ENCODE data around the gene AAK1.

GRCh38 chr2:69588403-69588802, 55.1 kb downstream of the AAK1 start:
- TF ChIP-seq, protein P1, sequence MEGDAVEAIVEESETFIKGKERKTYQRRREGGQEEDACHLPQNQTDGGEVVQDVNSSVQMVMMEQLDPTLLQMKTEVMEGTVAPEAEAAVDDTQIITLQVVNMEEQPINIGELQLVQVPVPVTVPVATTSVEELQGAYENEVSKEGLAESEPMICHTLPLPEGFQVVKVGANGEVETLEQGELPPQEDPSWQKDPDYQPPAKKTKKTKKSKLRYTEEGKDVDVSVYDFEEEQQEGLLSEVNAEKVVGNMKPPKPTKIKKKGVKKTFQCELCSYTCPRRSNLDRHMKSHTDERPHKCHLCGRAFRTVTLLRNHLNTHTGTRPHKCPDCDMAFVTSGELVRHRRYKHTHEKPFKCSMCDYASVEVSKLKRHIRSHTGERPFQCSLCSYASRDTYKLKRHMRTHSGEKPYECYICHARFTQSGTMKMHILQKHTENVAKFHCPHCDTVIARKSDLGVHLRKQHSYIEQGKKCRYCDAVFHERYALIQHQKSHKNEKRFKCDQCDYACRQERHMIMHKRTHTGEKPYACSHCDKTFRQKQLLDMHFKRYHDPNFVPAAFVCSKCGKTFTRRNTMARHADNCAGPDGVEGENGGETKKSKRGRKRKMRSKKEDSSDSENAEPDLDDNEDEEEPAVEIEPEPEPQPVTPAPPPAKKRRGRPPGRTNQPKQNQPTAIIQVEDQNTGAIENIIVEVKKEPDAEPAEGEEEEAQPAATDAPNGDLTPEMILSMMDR (IDR thresholded peaks at IDR 0.05) = no peak
- TF ChIP-seq ATF1 (CRISPR knock-in tag; IDR thresholded peaks at IDR 0.05) = no peak
- TF ChIP-seq GABPB1 (CRISPR knock-in tag; IDR thresholded peaks at IDR 0.05) = no peak
- no peak for TF ChIP-seq NFE2L1 (CRISPR knock-in tag; IDR thresholded peaks at IDR 0.05)
- TF ChIP-seq, protein P2, sequence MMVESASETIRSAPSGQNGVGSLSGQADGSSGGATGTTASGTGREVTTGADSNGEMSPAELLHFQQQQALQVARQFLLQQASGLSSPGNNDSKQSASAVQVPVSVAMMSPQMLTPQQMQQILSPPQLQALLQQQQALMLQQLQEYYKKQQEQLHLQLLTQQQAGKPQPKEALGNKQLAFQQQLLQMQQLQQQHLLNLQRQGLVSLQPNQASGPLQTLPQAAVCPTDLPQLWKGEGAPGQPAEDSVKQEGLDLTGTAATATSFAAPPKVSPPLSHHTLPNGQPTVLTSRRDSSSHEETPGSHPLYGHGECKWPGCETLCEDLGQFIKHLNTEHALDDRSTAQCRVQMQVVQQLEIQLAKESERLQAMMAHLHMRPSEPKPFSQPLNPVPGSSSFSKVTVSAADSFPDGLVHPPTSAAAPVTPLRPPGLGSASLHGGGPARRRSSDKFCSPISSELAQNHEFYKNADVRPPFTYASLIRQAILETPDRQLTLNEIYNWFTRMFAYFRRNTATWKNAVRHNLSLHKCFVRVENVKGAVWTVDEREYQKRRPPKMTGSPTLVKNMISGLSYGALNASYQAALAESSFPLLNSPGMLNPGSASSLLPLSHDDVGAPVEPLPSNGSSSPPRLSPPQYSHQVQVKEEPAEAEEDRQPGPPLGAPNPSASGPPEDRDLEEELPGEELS (CRISPR knock-in tag; IDR thresholded peaks at IDR 0.05) = no peak
- TF ChIP-seq SMAD3 (CRISPR knock-in tag; IDR thresholded peaks at IDR 0.05; ENCODE audit: borderline replicate concordance) = no peak
- TF ChIP-seq, protein P3, sequence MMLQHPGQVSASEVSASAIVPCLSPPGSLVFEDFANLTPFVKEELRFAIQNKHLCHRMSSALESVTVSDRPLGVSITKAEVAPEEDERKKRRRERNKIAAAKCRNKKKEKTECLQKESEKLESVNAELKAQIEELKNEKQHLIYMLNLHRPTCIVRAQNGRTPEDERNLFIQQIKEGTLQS (CRISPR knock-in tag; conservative IDR thresholded peaks at IDR 0.05) = no peak
- TF ChIP-seq, protein P4, sequence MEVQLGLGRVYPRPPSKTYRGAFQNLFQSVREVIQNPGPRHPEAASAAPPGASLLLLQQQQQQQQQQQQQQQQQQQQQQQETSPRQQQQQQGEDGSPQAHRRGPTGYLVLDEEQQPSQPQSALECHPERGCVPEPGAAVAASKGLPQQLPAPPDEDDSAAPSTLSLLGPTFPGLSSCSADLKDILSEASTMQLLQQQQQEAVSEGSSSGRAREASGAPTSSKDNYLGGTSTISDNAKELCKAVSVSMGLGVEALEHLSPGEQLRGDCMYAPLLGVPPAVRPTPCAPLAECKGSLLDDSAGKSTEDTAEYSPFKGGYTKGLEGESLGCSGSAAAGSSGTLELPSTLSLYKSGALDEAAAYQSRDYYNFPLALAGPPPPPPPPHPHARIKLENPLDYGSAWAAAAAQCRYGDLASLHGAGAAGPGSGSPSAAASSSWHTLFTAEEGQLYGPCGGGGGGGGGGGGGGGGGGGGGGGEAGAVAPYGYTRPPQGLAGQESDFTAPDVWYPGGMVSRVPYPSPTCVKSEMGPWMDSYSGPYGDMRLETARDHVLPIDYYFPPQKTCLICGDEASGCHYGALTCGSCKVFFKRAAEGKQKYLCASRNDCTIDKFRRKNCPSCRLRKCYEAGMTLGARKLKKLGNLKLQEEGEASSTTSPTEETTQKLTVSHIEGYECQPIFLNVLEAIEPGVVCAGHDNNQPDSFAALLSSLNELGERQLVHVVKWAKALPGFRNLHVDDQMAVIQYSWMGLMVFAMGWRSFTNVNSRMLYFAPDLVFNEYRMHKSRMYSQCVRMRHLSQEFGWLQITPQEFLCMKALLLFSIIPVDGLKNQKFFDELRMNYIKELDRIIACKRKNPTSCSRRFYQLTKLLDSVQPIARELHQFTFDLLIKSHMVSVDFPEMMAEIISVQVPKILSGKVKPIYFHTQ (CRISPR knock-in tag; IDR thresholded peaks at IDR 0.05) = no peak
- TF ChIP-seq NR3C1 (CRISPR knock-in tag; conservative IDR thresholded peaks at IDR 0.05; ENCODE audit: low read depth) = no peak
- TF ChIP-seq, protein P5, sequence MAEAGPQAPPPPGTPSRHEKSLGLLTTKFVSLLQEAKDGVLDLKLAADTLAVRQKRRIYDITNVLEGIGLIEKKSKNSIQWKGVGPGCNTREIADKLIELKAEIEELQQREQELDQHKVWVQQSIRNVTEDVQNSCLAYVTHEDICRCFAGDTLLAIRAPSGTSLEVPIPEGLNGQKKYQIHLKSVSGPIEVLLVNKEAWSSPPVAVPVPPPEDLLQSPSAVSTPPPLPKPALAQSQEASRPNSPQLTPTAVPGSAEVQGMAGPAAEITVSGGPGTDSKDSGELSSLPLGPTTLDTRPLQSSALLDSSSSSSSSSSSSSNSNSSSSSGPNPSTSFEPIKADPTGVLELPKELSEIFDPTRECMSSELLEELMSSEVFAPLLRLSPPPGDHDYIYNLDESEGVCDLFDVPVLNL (CRISPR knock-in tag; IDR thresholded peaks at IDR 0.05; ENCODE audit: borderline replicate concordance, low read depth) = no peak
